GM12878 (cell line): ENCODE measurements around the gene NKAIN4. TPM values are rescaled to one million over a fixed set of nuclear protein-coding genes. Genes with fewer than 3 reads are reported as not detected.
"Not testable (repeated sequence)": the region's sequence is repeated elsewhere in the genome, so short reads cannot be mapped to it uniquely, and the experiment has no call there.

ENCODE experiments used
- ATAC-seq: fragments of 200-7000 bp; cut with Tn5 transposase; 3 replicates; pipeline ENCODE4 v1.9.1; 2020; ENCODE audit warnings: mild to moderate bottlenecking, moderate library complexity
- BruUV-seq: library from RNA; stranded (reverse); fragments of 400-500 nt; replicated peaks from 2 replicates; lab custom pipeline; 2021; lab: Mats Ljungman, UMichigan
- CTCF ChIA-PET: fragments of 300-600 bp; sonication (Branson Sonifier 250); formaldehyde crosslinking; extraction: SDS; loops from one replicate; lab custom pipeline; 2021; ENCODE audit warnings: inconsistent platforms; lab: Yijun Ruan, JAX
- POLR2A ChIA-PET: fragments of 350-600 bp; formaldehyde crosslinking; extraction: SDS; loops from one replicate; lab custom pipeline; 2021; ENCODE audit warnings: inconsistent platforms; lab: Charles Lee
- RAD21 ChIA-PET: fragments of 300-600 bp; sonication (Branson Sonifier 250); formaldehyde crosslinking; loops from one replicate; lab custom pipeline; 2023; ENCODE audit warnings: antibody characterized with exemption; ENCODE audit not compliant: unreplicated experiment; lab: Charles Lee
- SMC1A ChIA-PET: fragments of 300-600 bp; sonication (Branson Sonifier 250); formaldehyde crosslinking; loops from one replicate; lab custom pipeline; 2023; ENCODE audit not compliant: unreplicated experiment, uncharacterized antibody; lab: Charles Lee
- DNase-seq: peaks from one replicate; pipeline ENCODE4 v3.0.0-alpha.2; 2011; ENCODE audit warnings: low read depth, low spot score
- FAIRE-seq: peaks from 3 replicates; lab custom pipeline; 2011; peaks lifted over from hg19 to GRCh38; lab: Jason Lieb, UNC
- H2AFZ ChIP-seq: 2 replicates; pipeline ENCODE4 v1.6.0; 2011; ENCODE audit warnings: low read depth, low read length, control low read depth; ENCODE audit not compliant: control insufficient read depth
- H3K27ac ChIP-seq: 2 replicates; pipeline ENCODE4 v1.5.1; 2011; ENCODE audit warnings: control low read depth; ENCODE audit not compliant: control insufficient read depth, insufficient read depth
- H3K27me3 ChIP-seq, 2 experiments: replicated peaks in 1 of 2; 2 replicates each; pipeline versions ENCODE4 v1.6.0 to v1.6.1; 2011; ENCODE audit warnings: low read length in 1 of 2; ENCODE audit not compliant: control insufficient read depth in 2 of 2, insufficient read depth in 2 of 2
- H3K36me3 ChIP-seq, 2 experiments: 2 replicates each; pipeline ENCODE4 v1.5.1; 2011; ENCODE audit warnings: low read length in 1 of 2; ENCODE audit not compliant: control insufficient read depth in 2 of 2, insufficient read depth in 2 of 2
- H3K4me1 ChIP-seq: 2 replicates; pipeline ENCODE4 v1.6.1; 2011; ENCODE audit warnings: mild to moderate bottlenecking, low read length, moderate library complexity, mixed read lengths; ENCODE audit not compliant: control insufficient read depth, insufficient read depth
- H3K4me2 ChIP-seq: 2 replicates; pipeline ENCODE4 v1.6.0; 2011; ENCODE audit warnings: control low read depth; ENCODE audit not compliant: control insufficient read depth, insufficient read depth
- H3K4me3 ChIP-seq: fragments of 200-600 bp; sonication (generic); 2 replicates; pipeline ENCODE4 v1.5.1; 2016
- H3K79me2 ChIP-seq: 2 replicates; pipeline ENCODE4 v1.6.0; 2011; ENCODE audit warnings: low read length; ENCODE audit not compliant: control insufficient read depth, insufficient read depth
- H3K9ac ChIP-seq: 2 replicates; pipeline ENCODE4 v1.8.0; 2011; ENCODE audit warnings: low read length, control low read depth, mixed read lengths; ENCODE audit not compliant: control insufficient read depth, insufficient read depth
- H3K9me3 ChIP-seq: replicated peaks from 3 replicates; pipeline ENCODE4 v1.5.1; 2011; ENCODE audit warnings: mild to moderate bottlenecking, low read length; ENCODE audit not compliant: control insufficient read depth, insufficient read depth
- H4K20me1 ChIP-seq: 2 replicates; pipeline ENCODE4 v1.6.0; 2011; ENCODE audit not compliant: control insufficient read depth, insufficient read depth
- ATF2 ChIP-seq: IDR thresholded peaks from 2 replicates; pipeline ENCODE4 v1.6.1; 2012; ENCODE audit warnings: low read length, inconsistent platforms
- BCL3 ChIP-seq: IDR thresholded peaks from 2 replicates; pipeline ENCODE4 v1.6.1; 2011; ENCODE audit warnings: borderline replicate concordance, low read depth, mild to moderate bottlenecking, moderate library complexity, low read length; ENCODE audit not compliant: insufficient read depth, poor library complexity, severe bottlenecking
- CTCF ChIP-seq, 3 experiments: IDR thresholded peaks in 2 of 3; conservative IDR thresholded peaks in 1 of 3; 2 replicates each; pipeline ENCODE4 v1.5.1; 2011; ENCODE audit warnings: low read depth in 3 of 3, low read length in 3 of 3, mild to moderate bottlenecking in 3 of 3, control low read depth in 2 of 3, moderate library complexity in 2 of 3, inconsistent platforms in 1 of 3, mixed read lengths in 1 of 3; ENCODE audit not compliant: control insufficient read depth in 2 of 3, insufficient read depth in 1 of 3; ENCODE audit errors: extremely low read depth in 1 of 3
- IRF3 ChIP-seq: fragments of 450-650 bp; IDR thresholded peaks from 2 replicates; pipeline ENCODE4 v1.6.1; 2014; ENCODE audit warnings: mild to moderate bottlenecking
- NFXL1 ChIP-seq: fragments of 450-650 bp; IDR thresholded peaks from 2 replicates; pipeline ENCODE4 v1.6.1; 2017; ENCODE audit warnings: antibody characterized with exemption, mild to moderate bottlenecking, borderline replicate concordance
- RAD21 ChIP-seq: IDR thresholded peaks from 2 replicates; pipeline ENCODE4 v1.6.1; 2011; ENCODE audit warnings: mild to moderate bottlenecking, low read depth, low read length, moderate library complexity; ENCODE audit not compliant: insufficient read depth
- SIN3A ChIP-seq: IDR thresholded peaks from 2 replicates; pipeline ENCODE4 v1.6.1; 2012; ENCODE audit warnings: low read depth, low read length, improper control_type of control experiment
- SIX5 ChIP-seq: IDR thresholded peaks from 2 replicates; pipeline ENCODE4 v1.6.1; 2011; ENCODE audit warnings: mild to moderate bottlenecking, low read depth, low read length, moderate library complexity; ENCODE audit not compliant: severe bottlenecking
- YY1 ChIP-seq: IDR thresholded peaks from 2 replicates; pipeline ENCODE4 v1.6.1; 2011; ENCODE audit warnings: low read depth, mild to moderate bottlenecking, low read length
- ZNF24 ChIP-seq: fragments of 450-650 bp; IDR thresholded peaks from 2 replicates; pipeline ENCODE4 v1.6.1; 2017; ENCODE audit warnings: antibody characterized with exemption, mild to moderate bottlenecking
- WGBS: methylation state at CpG from one replicate; pipeline ENCODE4 v1.1.6; 2016; ENCODE audit warnings: low lambda C conversion rate; ENCODE audit not compliant: insufficient replicate concordance, insufficient coverage; ENCODE audit errors: missing lambda C conversion rate; 5-methylcytosine and 5-hydroxymethylcytosine counted together
- in situ Hi-C: fragments of 300-500 bp; cut with MboI; formaldehyde crosslinking; loops from 9 replicates; pipeline ENCODE4 v1.14.3; 2018; ENCODE audit warnings: mixed read lengths
- intact Hi-C: fragments of 100-400 bp; cut with micrococcal nuclease; formaldehyde crosslinking; loops from one replicate; pipeline ENCODE4 v1.14.2; 2022; ENCODE audit not compliant: unreplicated experiment
- polyA plus RNA-seq, 11 experiments: library from polyadenylated mRNA; depleted of rRNA in 4 of 11; unstranded in 6 of 11; stranded (reverse) in 5 of 11; fragments of >200 nt; fragmentation: Nextera tagmentation in 4 of 11; fragmentation: Illumina TruSeq in 1 of 11; extraction: Ambion mirVana in 4 of 11; extraction: Trizol in 1 of 11; gene quantifications; 1 replicate in 1 of 11; 2 replicates in 10 of 11; pipeline versions ENCODE4 v1.2.1 to v1.2.3, GENCODE V29; 2011 to 2016; ENCODE audit warnings: inconsistent platforms in 2 of 11, missing spikeins in 2 of 11, low read depth in 1 of 11
- total RNA-seq, 4 experiments: library from RNA; depleted of rRNA in 3 of 4; stranded (reverse); fragments of >200 nt in 3 of 4; fragmentation: Illumina TruSeq in 1 of 4; extraction: Trizol in 1 of 4; gene quantifications; 2 replicates each; pipeline versions ENCODE4 v1.2.1 to v1.2.3, GENCODE V29; 2013 to 2021

Gene NKAIN4
- total and polyA plus RNA-seq, 10 of the 15 experiments (the other 5 are each of a cell fraction or from before 2014, with no cell fraction given): 0.11 TPM; not detected in 9

GRCh38 chr20:63251350-63251749 is 2.9 kb downstream of the NKAIN4 start:
- H3K4me1 ChIP-seq, H3K9me3 ChIP-seq, RAD21 ChIA-PET, H3K27ac ChIP-seq, POLR2A ChIA-PET, H3K79me2 ChIP-seq, H3K4me2 ChIP-seq, BruUV-seq, H3K4me3 ChIP-seq, FAIRE-seq, intact Hi-C loops, H2AFZ ChIP-seq, H3K27me3 ChIP-seq, ATAC-seq, in situ Hi-C loops, SMC1A ChIA-PET, DNase-seq, H3K36me3 ChIP-seq, H4K20me1 ChIP-seq, H3K9ac ChIP-seq: not testable (repeated sequence)
- TF ChIP-seq CTCF (IDR thresholded peaks at IDR 0.05 in 2 of 3, conservative IDR thresholded peaks at IDR 0.05 in 1 of 3; ENCODE audit: control insufficient read depth in 2 of 3, extremely low read depth in 1 of 3, insufficient read depth in 1 of 3, low read depth in 3 of 3, low read length in 3 of 3) (peak in 2 of 3 experiments; percentile 7 to 20; a peak in 1 of 6 replicates), RAD21 (0 out of 2 replicates have a peak, but pooled peaks have one; percentile 3)
- 15% methylated on average over 13 of the region's 14 CpGs for WGBS
- CTCF ChIA-PET: interaction anchor here (1.1 kb wide), 1 partner anchor 32 kb away, joined by 3 read pairs; no protein-coding TSS in a partner anchor

- Histone ChIP-seq H3K4me2 (no peak overlapping the region), H4K20me1 (no peaks in the 10 kb centered on the region; the same call in 1 of the 2 replicates), H2AFZ (no peak overlapping the region), H3K9ac (no peak overlapping the region), H3K4me3 (no peak overlapping the region), H3K4me1 (no peaks in the 10 kb centered on the region), H3K27me3 (peaks cover 0 to 7% of the 10 kb centered on the region in 2 experiments), H3K36me3 (no peaks in the 10 kb centered on the region), H3K9me3 (no peaks in the 10 kb centered on the region), H3K27ac (no peak overlapping the region), H3K79me2 (no peaks in the 10 kb centered on the region)
- in situ Hi-C loops (no loop called here), intact Hi-C loops (no loop called here)
- TF ChIP-seq ATF2 (no peak), NFXL1 (no peak), IRF3 (no peak), SIN3A (no peak), BCL3 (no peak), YY1 (no peak), SIX5 (no peak), ZNF24 (no peak)
- ATAC-seq (no peak), DNase-seq (no peak), FAIRE-seq (no peak)
- RAD21 ChIA-PET: no interaction called here
- BruUV-seq: no TSS peak
- CTCF ChIA-PET: no interaction called here
- POLR2A ChIA-PET: no interaction called here
- SMC1A ChIA-PET: no interaction called here
- 53% methylated on average over 14 of the region's 15 CpGs for WGBS
Observed at GRCh38 chr20:63249891-63250290, 4.4 kb downstream of the NKAIN4 start.
